ENCODE results near the gene RUNX2.

DNA sequence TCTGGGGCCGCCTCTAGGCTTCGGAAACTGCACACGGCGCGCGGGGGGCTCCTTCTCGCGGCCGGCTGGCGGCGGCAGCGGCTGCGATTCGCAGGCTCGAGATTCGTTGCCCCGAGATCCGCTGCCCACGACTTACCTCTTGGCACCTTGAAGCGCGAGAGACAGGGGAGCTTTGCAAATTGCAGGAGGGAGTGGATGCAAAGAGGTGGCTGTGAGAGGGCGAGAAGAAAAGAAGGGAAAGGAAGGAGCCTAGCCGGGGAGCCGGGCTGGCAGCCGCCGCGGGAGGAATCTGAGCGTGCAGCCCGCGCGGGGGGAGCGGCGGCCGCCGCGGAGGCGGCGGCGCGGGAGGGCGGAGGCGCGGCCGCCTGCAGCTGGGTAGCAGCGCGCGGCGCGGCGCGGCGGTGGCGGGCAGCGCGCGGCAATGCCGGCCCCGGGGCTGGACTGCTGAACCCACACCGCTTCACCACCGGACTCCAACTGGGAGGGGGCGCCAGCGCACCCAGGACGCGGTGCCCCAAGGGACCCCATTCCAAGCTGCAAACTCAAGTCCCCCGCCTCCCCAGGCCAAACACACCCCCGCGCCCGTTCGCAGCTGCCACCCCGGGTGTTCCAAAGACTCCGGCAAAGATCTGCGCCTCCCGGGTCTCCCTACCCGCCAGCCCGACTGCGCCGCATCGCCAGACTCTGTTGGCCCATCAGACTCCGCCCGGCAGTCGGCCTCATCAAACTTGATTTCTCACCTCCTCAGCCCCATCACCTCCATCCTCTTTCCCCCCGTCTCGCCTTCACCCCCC, 93.8 kb downstream of the RUNX2 start:
- TF ChIP-seq EZH2 (IDR thresholded peaks at IDR 0.05; ENCODE audit: low read length): no peak
- TF ChIP-seq, protein P1, sequence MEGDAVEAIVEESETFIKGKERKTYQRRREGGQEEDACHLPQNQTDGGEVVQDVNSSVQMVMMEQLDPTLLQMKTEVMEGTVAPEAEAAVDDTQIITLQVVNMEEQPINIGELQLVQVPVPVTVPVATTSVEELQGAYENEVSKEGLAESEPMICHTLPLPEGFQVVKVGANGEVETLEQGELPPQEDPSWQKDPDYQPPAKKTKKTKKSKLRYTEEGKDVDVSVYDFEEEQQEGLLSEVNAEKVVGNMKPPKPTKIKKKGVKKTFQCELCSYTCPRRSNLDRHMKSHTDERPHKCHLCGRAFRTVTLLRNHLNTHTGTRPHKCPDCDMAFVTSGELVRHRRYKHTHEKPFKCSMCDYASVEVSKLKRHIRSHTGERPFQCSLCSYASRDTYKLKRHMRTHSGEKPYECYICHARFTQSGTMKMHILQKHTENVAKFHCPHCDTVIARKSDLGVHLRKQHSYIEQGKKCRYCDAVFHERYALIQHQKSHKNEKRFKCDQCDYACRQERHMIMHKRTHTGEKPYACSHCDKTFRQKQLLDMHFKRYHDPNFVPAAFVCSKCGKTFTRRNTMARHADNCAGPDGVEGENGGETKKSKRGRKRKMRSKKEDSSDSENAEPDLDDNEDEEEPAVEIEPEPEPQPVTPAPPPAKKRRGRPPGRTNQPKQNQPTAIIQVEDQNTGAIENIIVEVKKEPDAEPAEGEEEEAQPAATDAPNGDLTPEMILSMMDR (optimal IDR thresholded peaks at IDR 0.05 in 1 of 3, IDR thresholded peaks at IDR 0.05 in 1 of 3, conservative IDR thresholded peaks at IDR 0.05 in 1 of 3; ENCODE audit: extremely low read depth in 1 of 3, insufficient read depth in 2 of 3, low read length in 3 of 3): peak in 2 of 3 experiments; percentile 34 to 63
